ENCODE measurements around the gene ZBTB2. TPM values are rescaled to one million over a fixed set of nuclear protein-coding genes. Genes with fewer than 3 reads are reported as not detected.

Gene ZBTB2
- total and polyA plus RNA-seq, 10 of the 15 experiments (the other 5 are each of a cell fraction or from before 2014, with no cell fraction given) = 4.2 to 21.9 (median 15.0) TPM

GRCh38 chr6:151399679-151400078, 8.3 kb upstream of the ZBTB2 start:
- no peak for ATAC-seq
- in situ Hi-C loops (cut with MboI) (no loop called here), intact Hi-C loops (cut with micrococcal nuclease; ENCODE audit: unreplicated experiment) (no loop called here)
- ChIA-PET CTCF (interaction anchor here (0.6 kb wide), 1 partner anchor 62 kb away, joined by 4 read pairs; no protein-coding TSS in a partner anchor), SMC1A (ENCODE audit: uncharacterized antibody, unreplicated experiment) (no interaction called here), RAD21 (ENCODE audit: unreplicated experiment) (no interaction called here), POLR2A (no interaction called here)
- Histone ChIP-seq H3K27ac (ENCODE audit: control insufficient read depth, insufficient read depth) (no peak overlapping the region), H3K4me3 (no peak overlapping the region), H3K9ac (ENCODE audit: control insufficient read depth, insufficient read depth, low read length) (no peak overlapping the region), H3K79me2 (ENCODE audit: control insufficient read depth, insufficient read depth, low read length) (peaks cover 79% of the 10 kb centered on the region), H3K27me3 (replicated peaks in 1 of 2; ENCODE audit: control insufficient read depth in 2 of 2, insufficient read depth in 2 of 2, low read length in 1 of 2) (no peaks in the 10 kb centered on the region), H2AFZ (ENCODE audit: control insufficient read depth, low read depth, low read length) (no peak overlapping the region), H3K4me1 (ENCODE audit: control insufficient read depth, insufficient read depth, low read length) (peaks cover 3% of the 10 kb centered on the region; the same call in 1 of the 2 replicates), H3K36me3 (ENCODE audit: control insufficient read depth in 2 of 2, insufficient read depth in 2 of 2, low read length in 1 of 2) (peaks cover 0 to 8% of the 10 kb centered on the region in 2 experiments; a peak in 1 of 4 replicates), H4K20me1 (ENCODE audit: control insufficient read depth, insufficient read depth) (no peaks in the 10 kb centered on the region), H3K4me2 (ENCODE audit: control insufficient read depth, insufficient read depth) (no peak overlapping the region), H3K9me3 (replicated peaks; ENCODE audit: control insufficient read depth, insufficient read depth, low read length) (no peaks in the 10 kb centered on the region; the same call in 2 of the 3 replicates)
- no peak for DNase-seq (ENCODE audit: low read depth, low spot score)
- no TSS peak for BruUV-seq (replicated peaks)
- WGBS (ENCODE audit: insufficient coverage, insufficient replicate concordance, low lambda C conversion rate, missing lambda C conversion rate) = 82% methylated on average over 3 of the region's 3 CpGs
- TF ChIP-seq YY1 (IDR thresholded peaks at IDR 0.05; ENCODE audit: low read depth, low read length) (no peak), BCL11A (IDR thresholded peaks at IDR 0.05; ENCODE audit: low read depth, low read length) (no peak), ZSCAN29 (IDR thresholded peaks at IDR 0.05) (no peak), ETV6 (conservative IDR thresholded peaks at IDR 0.05 in 1 of 2, IDR thresholded peaks at IDR 0.05 in 1 of 2; ENCODE audit: borderline replicate concordance in 1 of 2, low read depth in 1 of 2) (no peak), RUNX3 (IDR thresholded peaks at IDR 0.05; ENCODE audit: low read length) (no peak), MXI1 (IDR thresholded peaks at IDR 0.05; ENCODE audit: low read depth, low read length) (no peak), IKZF1 (conservative IDR thresholded peaks at IDR 0.05) (no peak), ZNF622 (IDR thresholded peaks at IDR 0.05) (no peak), SREBF1 (IDR thresholded peaks at IDR 0.05; ENCODE audit: low read length) (no peak), RAD21 (IDR thresholded peaks at IDR 0.05; ENCODE audit: insufficient read depth, low read depth, low read length) (no peak), GABPA (IDR thresholded peaks at IDR 0.05; ENCODE audit: low read depth) (no peak), SP1 (IDR thresholded peaks at IDR 0.05; ENCODE audit: low read depth, low read length) (no peak)
- FAIRE-seq = no peak
